Gastroesophageal sphincter (tissue), 3 donors: Measurements from ENCODE around the gene RPEL1.

Experiments used
- POLR2A ChIP-seq, 2 donors: fragments of 450-650 bp; IDR thresholded peaks; one replicate each; pipeline ENCODE4 v1.6.1; 2017; ENCODE audit warnings: antibody characterized with exemption in 2 of 2, mild to moderate bottlenecking in 2 of 2, moderate library complexity in 1 of 2
- TF ChIP-seq, protein P1 (sequence below), 4 experiments: fragments of 200-600 bp in 2 of 4; fragments of 450-650 bp in 2 of 4; sonication (generic) in 1 of 4; IDR thresholded peaks; one replicate each; pipeline ENCODE4 v1.5.1; 2017 to 2019; ENCODE audit warnings: antibody characterized with exemption in 4 of 4, mild to moderate bottlenecking in 2 of 4, moderate library complexity in 2 of 4

DNA sequence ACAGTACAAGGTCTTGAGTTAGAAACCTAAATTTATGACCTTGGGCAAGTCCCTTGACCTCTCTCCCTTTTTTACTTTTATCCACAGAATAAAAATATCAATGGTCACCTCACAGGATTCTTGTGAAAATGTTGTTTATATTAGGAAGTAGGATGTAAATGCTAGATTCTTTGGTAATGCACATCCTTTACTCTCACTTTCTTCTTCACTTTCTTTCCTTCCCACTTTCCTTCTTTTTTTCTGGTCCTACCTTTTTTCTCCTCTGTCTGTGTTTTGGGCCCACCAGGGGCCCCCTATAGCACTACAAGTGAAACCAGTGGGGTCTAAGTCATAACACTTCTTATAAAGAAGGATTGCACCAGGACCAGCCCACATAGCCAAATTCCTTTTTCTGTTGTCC, 12.1 kb downstream of the RPEL1 start:
- TF ChIP-seq, protein P1, sequence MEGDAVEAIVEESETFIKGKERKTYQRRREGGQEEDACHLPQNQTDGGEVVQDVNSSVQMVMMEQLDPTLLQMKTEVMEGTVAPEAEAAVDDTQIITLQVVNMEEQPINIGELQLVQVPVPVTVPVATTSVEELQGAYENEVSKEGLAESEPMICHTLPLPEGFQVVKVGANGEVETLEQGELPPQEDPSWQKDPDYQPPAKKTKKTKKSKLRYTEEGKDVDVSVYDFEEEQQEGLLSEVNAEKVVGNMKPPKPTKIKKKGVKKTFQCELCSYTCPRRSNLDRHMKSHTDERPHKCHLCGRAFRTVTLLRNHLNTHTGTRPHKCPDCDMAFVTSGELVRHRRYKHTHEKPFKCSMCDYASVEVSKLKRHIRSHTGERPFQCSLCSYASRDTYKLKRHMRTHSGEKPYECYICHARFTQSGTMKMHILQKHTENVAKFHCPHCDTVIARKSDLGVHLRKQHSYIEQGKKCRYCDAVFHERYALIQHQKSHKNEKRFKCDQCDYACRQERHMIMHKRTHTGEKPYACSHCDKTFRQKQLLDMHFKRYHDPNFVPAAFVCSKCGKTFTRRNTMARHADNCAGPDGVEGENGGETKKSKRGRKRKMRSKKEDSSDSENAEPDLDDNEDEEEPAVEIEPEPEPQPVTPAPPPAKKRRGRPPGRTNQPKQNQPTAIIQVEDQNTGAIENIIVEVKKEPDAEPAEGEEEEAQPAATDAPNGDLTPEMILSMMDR (IDR thresholded peaks at IDR 0.05), result no peak
- TF ChIP-seq POLR2A (IDR thresholded peaks at IDR 0.05), result no peak
